HEK293 (cell line): ENCODE measurements around the gene SLMAP.

Experiments
- CTCF ChIA-PET: fragments of 350-600 bp; formaldehyde crosslinking; extraction: SDS; loops from one replicate; lab custom pipeline; 2021; ENCODE audit warnings: antibody characterized with exemption; lab: Yijun Ruan, JAX
- POLR2A ChIA-PET: fragments of 300-600 bp; formaldehyde crosslinking; extraction: SDS; loops from one replicate; lab custom pipeline; 2020; ENCODE audit warnings: antibody characterized with exemption, inconsistent platforms; lab: Yijun Ruan, JAX
- H3K27ac ChIP-seq: fragments of 200-500 bp; sonication (Bioruptor generic); 2 replicates; pipeline ENCODE4 v1.5.1; 2014; ENCODE audit warnings: low read depth, low read length, control low read depth, inconsistent platforms; ENCODE audit errors: extremely low read depth
- H3K36me3 ChIP-seq, 2 experiments: fragments of 200-500 bp in 1 of 2; sonication (Bioruptor generic) in 1 of 2; 1 replicate in 1 of 2; 2 replicates in 1 of 2; pipeline ENCODE4 v1.5.1; 2014 to 2017; ENCODE audit warnings: inconsistent platforms in 2 of 2, low read length in 2 of 2; ENCODE audit not compliant: control insufficient read depth in 2 of 2, insufficient read depth in 1 of 2
- H3K4me1 ChIP-seq: fragments of 200-500 bp; sonication (Bioruptor generic); 2 replicates; pipeline ENCODE4 v1.5.1; 2014; ENCODE audit warnings: mild to moderate bottlenecking, low read length, inconsistent platforms; ENCODE audit not compliant: control insufficient read depth, insufficient read depth
- H3K4me3 ChIP-seq: 2 replicates; pipeline ENCODE4 v1.5.1; 2011; ENCODE audit warnings: low read depth, mild to moderate bottlenecking, control low read depth, low read length, moderate library complexity
- H3K9me3 ChIP-seq: fragments of 200-500 bp; sonication (Bioruptor generic); 2 replicates; pipeline ENCODE4 v1.5.1; 2014; ENCODE audit warnings: low read depth, low read length, inconsistent platforms; ENCODE audit not compliant: control insufficient read depth, insufficient read depth
- BCL11A ChIP-seq: fragments of 450-650 bp; formaldehyde crosslinking; IDR thresholded peaks from 2 replicates; pipeline ENCODE4 v1.5.1; 2016; ENCODE audit warnings: low read depth, missing biosample characterization, missing genetic modification characterization
- HOXC10 ChIP-seq: sonication (generic); formaldehyde crosslinking; IDR thresholded peaks from 2 replicates; pipeline ENCODE4 v1.8.1; 2023; ENCODE audit warnings: mild to moderate bottlenecking, missing genetic modification reagents
- KLF8 ChIP-seq: fragments of 450-650 bp; formaldehyde crosslinking; IDR thresholded peaks from 2 replicates; pipeline ENCODE4 v1.5.1; 2016; ENCODE audit warnings: missing biosample characterization, missing genetic modification characterization
- MEIS1 ChIP-seq: sonication (generic); formaldehyde crosslinking; IDR thresholded peaks from 2 replicates; pipeline ENCODE4 v1.8.1; 2022; ENCODE audit warnings: missing genetic modification reagents, mild to moderate bottlenecking, borderline replicate concordance
- PRDM6 ChIP-seq: fragments of 450-650 bp; formaldehyde crosslinking; IDR thresholded peaks from 2 replicates; pipeline ENCODE4 v1.5.1; 2017; ENCODE audit warnings: missing biosample characterization, missing genetic modification characterization
- ZBTB49 ChIP-seq: fragments of 450-650 bp; formaldehyde crosslinking; IDR thresholded peaks from 2 replicates; pipeline ENCODE4 v1.5.1; 2016; ENCODE audit warnings: missing biosample characterization, missing genetic modification characterization, low read depth
- ZBTB8A ChIP-seq: fragments of 450-650 bp; formaldehyde crosslinking; IDR thresholded peaks from 2 replicates; pipeline ENCODE4 v1.5.1; 2016; ENCODE audit warnings: missing biosample characterization, missing genetic modification characterization
- ZNF121 ChIP-seq: fragments of 450-650 bp; formaldehyde crosslinking; IDR thresholded peaks from 2 replicates; pipeline ENCODE4 v1.5.1; 2016; ENCODE audit warnings: missing biosample characterization, missing genetic modification characterization
- ZNF133 ChIP-seq: fragments of 450-650 bp; formaldehyde crosslinking; IDR thresholded peaks from 2 replicates; pipeline ENCODE4 v1.5.1; 2016; ENCODE audit warnings: missing biosample characterization, missing genetic modification characterization
- ZNF2 ChIP-seq: fragments of 450-650 bp; formaldehyde crosslinking; IDR thresholded peaks from 2 replicates; pipeline ENCODE4 v1.5.1; 2016; ENCODE audit warnings: missing biosample characterization, missing genetic modification characterization
- ZNF354C ChIP-seq: fragments of 450-650 bp; formaldehyde crosslinking; IDR thresholded peaks from 2 replicates; pipeline ENCODE4 v1.5.1; 2016; ENCODE audit warnings: missing biosample characterization, missing genetic modification characterization, low read depth, borderline replicate concordance
- ZNF501 ChIP-seq: fragments of 450-650 bp; formaldehyde crosslinking; IDR thresholded peaks from 2 replicates; pipeline ENCODE4 v1.5.1; 2016; ENCODE audit warnings: missing biosample characterization, missing genetic modification characterization
- ZNF670 ChIP-seq: fragments of 450-650 bp; formaldehyde crosslinking; IDR thresholded peaks from 2 replicates; pipeline ENCODE4 v1.5.1; 2016; ENCODE audit warnings: missing biosample characterization, missing genetic modification characterization, low read depth
- ZNF677 ChIP-seq: fragments of 450-650 bp; IDR thresholded peaks from 2 replicates; pipeline ENCODE4 v1.5.0; 2018; ENCODE audit warnings: missing biosample characterization, mild to moderate bottlenecking, missing genetic modification characterization, moderate library complexity
- ZNF768 ChIP-seq: fragments of 450-650 bp; formaldehyde crosslinking; IDR thresholded peaks from 2 replicates; pipeline ENCODE4 v1.5.1; 2018; ENCODE audit warnings: missing biosample characterization, mild to moderate bottlenecking, missing genetic modification characterization
- TF ChIP-seq, protein P1 (sequence below): fragments of 450-650 bp; formaldehyde crosslinking; IDR thresholded peaks from 2 replicates; pipeline ENCODE4 v1.5.1; 2016; ENCODE audit warnings: missing biosample characterization, missing genetic modification characterization
- TF ChIP-seq, protein P2 (sequence below): fragments of 450-650 bp; formaldehyde crosslinking; IDR thresholded peaks from 2 replicates; pipeline ENCODE4 v1.5.1; 2016; ENCODE audit warnings: missing biosample characterization, missing genetic modification characterization

The SLMAP gene

GRCh38 chr3:57972531-57973111 lies 216.5 kb downstream of the SLMAP start:
- H3K4me3 ChIP-seq: no peak overlapping the region
- no peak for TF ChIP-seq ZNF677 (tag by site-specific recombination)
- TF ChIP-seq ZNF2 (tag by site-specific recombination): no peak
- TF ChIP-seq KLF8 (tag by site-specific recombination): no peak
- no peak for TF ChIP-seq MEIS1 (CRISPR knock-in tag)
- TF ChIP-seq, protein P1, sequence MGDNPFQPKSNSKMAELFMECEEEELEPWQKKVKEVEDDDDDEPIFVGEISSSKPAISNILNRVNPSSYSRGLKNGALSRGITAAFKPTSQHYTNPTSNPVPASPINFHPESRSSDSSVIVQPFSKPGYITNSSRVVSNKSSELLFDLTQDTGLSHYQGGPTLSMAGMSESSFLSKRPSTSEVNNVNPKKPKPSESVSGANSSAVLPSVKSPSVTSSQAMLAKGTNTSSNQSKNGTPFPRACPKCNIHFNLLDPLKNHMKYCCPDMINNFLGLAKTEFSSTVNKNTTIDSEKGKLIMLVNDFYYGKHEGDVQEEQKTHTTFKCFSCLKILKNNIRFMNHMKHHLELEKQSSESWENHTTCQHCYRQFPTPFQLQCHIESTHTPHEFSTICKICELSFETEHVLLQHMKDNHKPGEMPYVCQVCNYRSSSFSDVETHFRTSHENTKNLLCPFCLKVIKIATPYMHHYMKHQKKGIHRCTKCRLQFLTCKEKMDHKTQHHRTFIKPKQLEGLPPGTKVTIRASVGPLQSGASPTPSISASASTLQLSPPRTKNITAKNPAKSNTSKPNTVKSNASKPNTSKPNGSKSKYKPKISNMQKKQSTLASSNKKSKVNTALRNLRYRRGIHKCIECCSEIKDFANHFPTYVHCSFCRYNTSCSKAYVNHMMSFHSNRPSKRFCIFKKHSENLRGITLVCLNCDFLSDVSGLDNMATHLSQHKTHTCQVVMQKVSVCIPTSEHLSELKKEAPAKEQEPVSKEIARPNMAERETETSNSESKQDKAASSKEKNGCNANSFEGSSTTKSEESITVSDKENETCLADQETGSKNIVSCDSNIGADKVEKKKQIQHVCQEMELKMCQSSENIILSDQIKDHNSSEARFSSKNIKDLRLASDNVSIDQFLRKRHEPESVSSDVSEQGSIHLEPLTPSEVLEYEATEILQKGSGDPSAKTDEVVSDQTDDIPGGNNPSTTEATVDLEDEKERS (tag by site-specific recombination): no peak
- no peak for TF ChIP-seq ZNF133 (tag by site-specific recombination)
- TF ChIP-seq ZBTB49 (tag by site-specific recombination): no peak
- no peak for TF ChIP-seq ZNF670 (tag by site-specific recombination)
- TF ChIP-seq PRDM6 (tag by site-specific recombination): no peak
- TF ChIP-seq, protein P2, sequence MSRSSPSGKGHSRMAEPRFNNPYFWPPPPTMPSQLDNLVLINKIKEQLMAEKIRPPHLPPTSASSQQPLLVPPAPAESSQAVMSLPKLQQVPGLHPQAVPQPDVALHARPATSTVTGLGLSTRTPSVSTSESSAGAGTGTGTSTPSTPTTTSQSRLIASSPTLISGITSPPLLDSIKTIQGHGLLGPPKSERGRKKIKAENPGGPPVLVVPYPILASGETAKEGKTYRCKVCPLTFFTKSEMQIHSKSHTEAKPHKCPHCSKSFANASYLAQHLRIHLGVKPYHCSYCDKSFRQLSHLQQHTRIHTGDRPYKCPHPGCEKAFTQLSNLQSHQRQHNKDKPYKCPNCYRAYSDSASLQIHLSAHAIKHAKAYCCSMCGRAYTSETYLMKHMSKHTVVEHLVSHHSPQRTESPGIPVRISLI (tag by site-specific recombination): no peak
- no peak for TF ChIP-seq BCL11A (tag by site-specific recombination)
- TF ChIP-seq ZBTB8A (tag by site-specific recombination): no peak
- no peak for TF ChIP-seq ZNF768 (tag by site-specific recombination)
- no peak for TF ChIP-seq HOXC10 (CRISPR knock-in tag)
- H3K9me3 ChIP-seq: no peaks in the 10 kb centered on the region
- POLR2A ChIA-PET: no interaction called here
- CTCF ChIA-PET: interaction anchor here (1.4 kb wide), 1 partner anchor 10 kb away, joined by 4 read pairs; no protein-coding TSS in a partner anchor
- no peaks in the 10 kb centered on the region for H3K36me3 ChIP-seq
- no peak overlapping the region for H3K27ac ChIP-seq
- no peaks in the 10 kb centered on the region for H3K4me1 ChIP-seq

GRCh38 chr3:57973715-57974477 lies 217.8 kb downstream of the SLMAP start:
- POLR2A ChIA-PET: no interaction called here
- no peak for TF ChIP-seq ZNF354C (tag by site-specific recombination)
- TF ChIP-seq ZNF121 (tag by site-specific recombination): 0 out of 2 replicates have a peak, but pooled peaks have one; percentile 12
- no peak for TF ChIP-seq ZNF501 (tag by site-specific recombination)
- Histone ChIP-seq H3K4me3 (no peak overlapping the region), H3K9me3 (no peaks in the 10 kb centered on the region), H3K36me3 (no peaks in the 10 kb centered on the region), H3K4me1 (no peaks in the 10 kb centered on the region), H3K27ac (no peak overlapping the region)
- CTCF ChIA-PET: interaction anchor here (1.0 to 2.0 kb wide), 3 partner anchors 12 to 193 kb away, joined by 3 to 11 read pairs (median 5); no protein-coding TSS in a partner anchor
